ENCODE data around the gene L3MBTL3. TPM values are rescaled to one million over a fixed set of nuclear protein-coding genes. Genes with fewer than 3 reads are reported as not detected.
"Not testable (repeated sequence)": the region's sequence is repeated elsewhere in the genome, so short reads cannot be mapped to it uniquely, and the experiment has no call there.

Gene L3MBTL3
- total RNA-seq, 1 donor from 2014 or later = 20.8 TPM

DNA sequence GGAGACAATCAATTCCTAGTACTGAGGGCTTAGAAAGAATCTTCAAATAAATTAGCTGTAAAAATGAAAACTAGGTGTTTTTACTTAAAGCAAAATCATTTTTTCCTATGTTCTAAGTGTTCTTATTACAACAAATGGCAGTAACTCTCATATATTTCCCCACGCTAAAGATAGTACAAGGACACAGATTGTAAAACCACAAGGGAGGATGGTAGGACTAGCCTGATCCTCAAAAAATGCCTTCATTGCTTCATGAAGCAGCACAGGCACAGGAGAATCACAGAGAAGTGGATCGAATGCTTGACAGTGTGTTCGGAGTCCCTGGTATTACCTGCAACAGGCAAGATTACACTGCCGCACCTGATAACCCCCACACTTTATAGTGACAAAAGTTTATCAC, 145.9 kb downstream of the L3MBTL3 start:
- Mint-ChIP-seq H3K36me3 (ENCODE audit: unreplicated experiment) (no peaks in the 10 kb centered on the region), H3K27me3 (ENCODE audit: unreplicated experiment) (peaks cover 10% of the 10 kb centered on the region), H3K27ac (ENCODE audit: unreplicated experiment) (no peak overlapping the region), H3K4me1 (ENCODE audit: unreplicated experiment) (no peaks in the 10 kb centered on the region), H3K4me3 (ENCODE audit: unreplicated experiment) (no peak overlapping the region), H3K9me3 (ENCODE audit: unreplicated experiment) (peaks cover 13% of the 10 kb centered on the region)
- DNase-seq (ENCODE audit: extremely low spot score, unreplicated experiment) = no peak
- TF ChIP-seq, protein P1, sequence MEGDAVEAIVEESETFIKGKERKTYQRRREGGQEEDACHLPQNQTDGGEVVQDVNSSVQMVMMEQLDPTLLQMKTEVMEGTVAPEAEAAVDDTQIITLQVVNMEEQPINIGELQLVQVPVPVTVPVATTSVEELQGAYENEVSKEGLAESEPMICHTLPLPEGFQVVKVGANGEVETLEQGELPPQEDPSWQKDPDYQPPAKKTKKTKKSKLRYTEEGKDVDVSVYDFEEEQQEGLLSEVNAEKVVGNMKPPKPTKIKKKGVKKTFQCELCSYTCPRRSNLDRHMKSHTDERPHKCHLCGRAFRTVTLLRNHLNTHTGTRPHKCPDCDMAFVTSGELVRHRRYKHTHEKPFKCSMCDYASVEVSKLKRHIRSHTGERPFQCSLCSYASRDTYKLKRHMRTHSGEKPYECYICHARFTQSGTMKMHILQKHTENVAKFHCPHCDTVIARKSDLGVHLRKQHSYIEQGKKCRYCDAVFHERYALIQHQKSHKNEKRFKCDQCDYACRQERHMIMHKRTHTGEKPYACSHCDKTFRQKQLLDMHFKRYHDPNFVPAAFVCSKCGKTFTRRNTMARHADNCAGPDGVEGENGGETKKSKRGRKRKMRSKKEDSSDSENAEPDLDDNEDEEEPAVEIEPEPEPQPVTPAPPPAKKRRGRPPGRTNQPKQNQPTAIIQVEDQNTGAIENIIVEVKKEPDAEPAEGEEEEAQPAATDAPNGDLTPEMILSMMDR (IDR thresholded peaks at IDR 0.05) = no peak

DNA sequence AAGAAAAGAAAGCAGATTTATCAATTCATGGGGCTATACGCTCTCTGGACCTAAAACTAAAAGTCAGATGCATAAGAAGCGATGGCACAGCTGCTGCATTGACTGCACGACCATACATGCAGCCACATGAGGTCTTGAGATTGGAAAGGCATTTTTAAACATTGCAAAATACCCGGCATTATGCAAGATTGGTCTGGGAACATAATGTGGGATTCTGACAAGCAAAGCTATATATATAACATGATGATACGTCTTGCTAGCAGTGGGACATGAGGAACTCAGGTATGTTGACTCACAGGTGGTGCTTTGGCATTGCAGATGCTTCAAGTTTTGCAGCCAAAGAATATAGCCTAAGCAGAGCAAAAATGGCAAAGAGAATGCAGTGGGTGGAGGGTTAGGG, 149.3 kb downstream of the L3MBTL3 start:
- Mint-ChIP-seq H3K36me3 (ENCODE audit: unreplicated experiment) (peaks cover 2% of the 10 kb centered on the region), H3K27me3 (ENCODE audit: unreplicated experiment) (peaks cover 10% of the 10 kb centered on the region)

DNA sequence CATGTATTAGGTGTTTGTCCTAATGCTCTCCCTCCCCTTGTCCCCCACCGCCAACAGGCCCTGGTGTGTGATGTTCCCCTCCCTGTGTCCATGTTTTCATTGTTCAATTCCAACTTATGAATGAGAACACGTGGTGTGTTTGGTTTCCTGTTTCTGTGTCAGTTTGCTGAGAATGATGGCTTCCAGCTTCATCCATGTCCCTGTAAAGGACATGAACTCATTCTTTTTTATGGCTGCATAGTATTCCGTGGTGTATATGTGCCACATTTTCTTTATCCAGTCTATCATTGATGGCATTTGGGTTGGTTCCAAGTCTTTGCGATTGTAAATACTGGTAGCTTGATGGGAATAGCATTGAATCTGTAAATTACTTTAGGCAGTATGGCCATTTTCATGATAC, 151.8 kb downstream of the L3MBTL3 start:
- H3K27ac Mint-ChIP-seq (ENCODE audit: unreplicated experiment); H3K27me3 Mint-ChIP-seq (ENCODE audit: unreplicated experiment); DNase-seq (ENCODE audit: extremely low spot score, unreplicated experiment); H3K4me3 Mint-ChIP-seq (ENCODE audit: unreplicated experiment); H3K4me1 Mint-ChIP-seq (ENCODE audit: unreplicated experiment); H3K36me3 Mint-ChIP-seq (ENCODE audit: unreplicated experiment): not testable (repeated sequence)
- peaks cover 17% of the 10 kb centered on the region for H3K9me3 Mint-ChIP-seq (ENCODE audit: unreplicated experiment)

More for the DNA sequence above, 149.3 kb downstream of the L3MBTL3 start:
- H3K9me3 Mint-ChIP-seq (ENCODE audit: unreplicated experiment) = peaks cover 25% of the 10 kb centered on the region
- no peak overlapping the region for H3K4me3 Mint-ChIP-seq (ENCODE audit: unreplicated experiment)
- no peaks in the 10 kb centered on the region for H3K4me1 Mint-ChIP-seq (ENCODE audit: unreplicated experiment)
- DNase-seq (ENCODE audit: extremely low spot score, unreplicated experiment) = no peak
- TF ChIP-seq, protein P1 (IDR thresholded peaks at IDR 0.05) = no peak
- no peak overlapping the region for H3K27ac Mint-ChIP-seq (ENCODE audit: unreplicated experiment)

DNA sequence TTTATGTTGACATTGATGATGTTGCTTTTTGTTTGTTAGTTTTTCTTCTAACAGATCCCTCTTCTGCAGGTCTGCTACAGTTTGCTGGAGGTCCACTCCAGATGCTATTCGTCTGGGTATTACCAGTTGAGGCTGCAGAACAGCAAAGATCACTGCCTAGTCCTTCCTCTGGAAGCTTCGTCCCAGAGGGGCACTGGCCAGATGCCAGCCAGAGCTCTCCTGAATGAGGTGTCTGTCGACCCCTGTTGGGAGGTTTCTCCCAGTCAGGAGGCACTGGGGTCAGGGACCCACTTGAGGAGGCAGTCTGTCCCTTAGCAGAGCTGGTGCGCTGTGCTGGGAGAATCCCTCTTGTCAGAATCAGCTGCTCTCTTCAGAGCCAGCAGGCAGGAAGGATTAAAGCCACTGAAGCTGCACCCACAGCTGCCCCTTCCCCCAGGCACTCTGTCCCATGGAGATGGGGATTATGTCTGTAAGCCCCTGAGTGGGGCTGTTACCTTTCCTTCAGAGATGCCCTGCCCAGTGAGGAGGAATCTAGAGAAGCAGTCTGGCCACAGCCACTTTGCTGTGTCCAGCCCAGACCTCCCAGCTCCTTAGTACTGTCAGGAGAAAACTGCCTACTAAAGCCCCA, 155.1 kb downstream of the L3MBTL3 start:
- H3K9me3 Mint-ChIP-seq (ENCODE audit: unreplicated experiment) = peaks cover 17% of the 10 kb centered on the region
- not testable (repeated sequence) for H3K36me3 Mint-ChIP-seq (ENCODE audit: unreplicated experiment); H3K4me3 Mint-ChIP-seq (ENCODE audit: unreplicated experiment); H3K4me1 Mint-ChIP-seq (ENCODE audit: unreplicated experiment); H3K27me3 Mint-ChIP-seq (ENCODE audit: unreplicated experiment); H3K27ac Mint-ChIP-seq (ENCODE audit: unreplicated experiment); DNase-seq (ENCODE audit: extremely low spot score, unreplicated experiment)

DNA sequence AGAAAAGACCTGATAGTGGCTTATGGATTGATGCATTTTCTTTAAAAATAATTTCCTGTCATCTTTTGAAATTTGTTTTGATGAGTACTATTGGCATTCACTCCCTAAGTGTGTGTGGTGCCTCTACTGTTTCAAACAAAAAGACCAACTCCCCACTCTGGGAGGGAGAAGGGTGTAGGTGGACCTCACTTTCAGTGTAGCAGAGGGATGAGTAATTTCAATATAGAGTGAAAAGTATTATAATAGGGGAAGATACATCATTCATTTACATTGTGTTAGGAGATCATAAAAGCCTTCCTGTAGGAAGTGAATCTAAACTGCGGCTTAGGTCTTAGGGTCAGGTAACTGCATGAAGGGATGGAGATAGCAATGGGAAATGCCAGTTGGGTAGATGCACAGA, 158.0 kb downstream of the L3MBTL3 start:
- Mint-ChIP-seq H3K27ac (ENCODE audit: unreplicated experiment) (no peak overlapping the region), H3K36me3 (ENCODE audit: unreplicated experiment) (peaks cover 2% of the 10 kb centered on the region), H3K27me3 (ENCODE audit: unreplicated experiment) (no peaks in the 10 kb centered on the region), H3K4me3 (ENCODE audit: unreplicated experiment) (no peak overlapping the region), H3K9me3 (ENCODE audit: unreplicated experiment) (peaks cover 6% of the 10 kb centered on the region), H3K4me1 (ENCODE audit: unreplicated experiment) (peaks cover 6% of the 10 kb centered on the region)
- TF ChIP-seq, protein P1 (IDR thresholded peaks at IDR 0.05) = no peak
- DNase-seq (ENCODE audit: extremely low spot score, unreplicated experiment) = no peak

DNA sequence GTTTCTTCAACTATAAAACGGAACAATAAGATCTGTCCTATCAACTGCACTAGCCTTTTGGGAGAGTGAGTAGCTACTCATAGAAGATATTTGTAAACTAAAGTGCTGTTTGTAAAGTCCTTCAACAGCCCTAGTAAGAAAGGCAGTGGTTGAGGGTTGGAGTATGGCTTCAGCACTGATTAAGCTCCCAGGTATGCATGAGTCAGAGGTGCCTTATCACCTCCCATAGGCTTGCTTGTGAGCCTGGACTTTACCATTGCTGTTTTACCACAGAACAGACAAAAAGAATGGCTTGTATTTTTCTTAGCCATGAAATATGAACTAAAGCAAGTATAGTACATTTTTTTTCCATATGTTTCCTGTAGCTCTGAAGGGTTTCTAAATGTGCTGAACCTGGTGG, 160.3 kb downstream of the L3MBTL3 start:
- Mint-ChIP-seq H3K4me3 (ENCODE audit: unreplicated experiment) (no peak overlapping the region), H3K9me3 (ENCODE audit: unreplicated experiment) (no peaks in the 10 kb centered on the region), H3K27ac (ENCODE audit: unreplicated experiment) (no peak overlapping the region), H3K4me1 (ENCODE audit: unreplicated experiment) (peaks cover 6% of the 10 kb centered on the region), H3K36me3 (ENCODE audit: unreplicated experiment) (no peaks in the 10 kb centered on the region), H3K27me3 (ENCODE audit: unreplicated experiment) (no peaks in the 10 kb centered on the region)
- TF ChIP-seq, protein P1 (IDR thresholded peaks at IDR 0.05) = no peak
- DNase-seq (ENCODE audit: extremely low spot score, unreplicated experiment) = no peak
